Keratinocyte (primary cell): ENCODE results near the gene INHBC. TPM values are rescaled to one million over a fixed set of nuclear protein-coding genes. Genes with fewer than 3 reads are reported as not detected.

Experiments
- DNase-seq: peaks from one replicate; pipeline ENCODE4 v3.0.0-alpha.2; 2011; ENCODE audit warnings: low read depth, missing footprints, low spot score
- FAIRE-seq: peaks from 2 replicates; lab custom pipeline; 2011; peaks lifted over from hg19 to GRCh38; lab: Jason Lieb, UNC
- H2AFZ ChIP-seq: 2 replicates; pipeline ENCODE4 v1.6.0; 2012; ENCODE audit warnings: low read length, control low read depth, inconsistent platforms; ENCODE audit not compliant: control insufficient read depth
- H3K27ac ChIP-seq: 2 replicates; pipeline ENCODE4 v1.5.1; 2011; ENCODE audit warnings: low read length; ENCODE audit not compliant: control insufficient read depth, insufficient read depth
- H3K27me3 ChIP-seq: 3 replicates; pipeline ENCODE4 v1.6.0; 2011; ENCODE audit warnings: low read length; ENCODE audit not compliant: control insufficient read depth, insufficient read depth; ENCODE audit errors: extremely low read depth
- H3K36me3 ChIP-seq, 2 experiments: 2 replicates in 1 of 2; 3 replicates in 1 of 2; pipeline ENCODE4 v1.5.1; 2011; ENCODE audit warnings: low read length in 2 of 2, mild to moderate bottlenecking in 1 of 2; ENCODE audit not compliant: control insufficient read depth in 2 of 2, insufficient read depth in 2 of 2; ENCODE audit errors: extremely low read depth in 1 of 2
- H3K4me1 ChIP-seq: 3 replicates; pipeline ENCODE4 v1.5.1; 2011; ENCODE audit warnings: low read length; ENCODE audit not compliant: control insufficient read depth, insufficient read depth; ENCODE audit errors: extremely low read depth
- H3K4me2 ChIP-seq: 3 replicates; pipeline ENCODE4 v1.6.0; 2011; ENCODE audit warnings: low read depth, low read length; ENCODE audit not compliant: control insufficient read depth, insufficient read depth; ENCODE audit errors: extremely low read depth
- H3K4me3 ChIP-seq, 3 experiments: fragments of 200-600 bp in 1 of 3; sonication (generic) in 1 of 3; 2 replicates in 2 of 3; 3 replicates in 1 of 3; pipeline ENCODE4 v1.5.1; 2011 to 2016; ENCODE audit warnings: low read length in 3 of 3, mild to moderate bottlenecking in 3 of 3, control low read depth in 2 of 3, inconsistent platforms in 1 of 3, low read depth in 1 of 3, mixed read lengths in 1 of 3, mixed run types in 1 of 3, moderate library complexity in 1 of 3; ENCODE audit not compliant: control insufficient read depth in 2 of 3, insufficient read depth in 2 of 3; ENCODE audit errors: extremely low read depth in 1 of 3
- H3K79me2 ChIP-seq: 2 replicates; pipeline ENCODE4 v1.6.0; 2012; ENCODE audit warnings: low read length; ENCODE audit not compliant: control insufficient read depth, insufficient read depth
- H3K9ac ChIP-seq: 3 replicates; pipeline ENCODE4 v1.6.0; 2011; ENCODE audit warnings: low read length; ENCODE audit not compliant: control insufficient read depth, insufficient read depth; ENCODE audit errors: extremely low read depth
- H3K9me1 ChIP-seq: 3 replicates; pipeline ENCODE4 v1.6.0; 2011; ENCODE audit warnings: low read length; ENCODE audit not compliant: control insufficient read depth, insufficient read depth; ENCODE audit errors: extremely low read depth
- H3K9me3 ChIP-seq: 2 replicates; pipeline ENCODE4 v1.5.1; 2012; ENCODE audit warnings: low read depth, low read length; ENCODE audit not compliant: control insufficient read depth
- H4K20me1 ChIP-seq: 3 replicates; pipeline ENCODE4 v1.6.0; 2011; ENCODE audit warnings: low read length; ENCODE audit not compliant: control insufficient read depth, insufficient read depth; ENCODE audit errors: extremely low read depth
- EZH2 ChIP-seq: IDR thresholded peaks from one replicate; pipeline ENCODE4 v1.6.1; 2012; ENCODE audit warnings: inconsistent platforms, mild to moderate bottlenecking, low read length, moderate library complexity
- dilution Hi-C: fragments of 300-500 bp; cut with MboI; formaldehyde crosslinking; loops from one replicate; pipeline ENCODE4 v1.7.0; 2020; ENCODE audit warnings: low sequenced_read_pairs; ENCODE audit not compliant: extremely low pct_ligation_motif_present
- polyA plus RNA-seq, 5 experiments: library from polyadenylated mRNA; depleted of rRNA in 3 of 5; stranded (reverse) in 3 of 5; stranded (forward) in 1 of 5; unstranded in 1 of 5; fragments of >200 nt; gene quantifications; 1 replicate in 1 of 5; 2 replicates in 3 of 5; 3 replicates in 1 of 5; pipeline versions ENCODE4 v1.2.1 to v1.2.3, GENCODE V29; 2011 to 2012; ENCODE audit warnings: missing spikeins in 2 of 5, low read depth in 1 of 5, low replicate concordance in 1 of 5
- TF ChIP-seq, protein P1 (sequence below), 3 experiments: IDR thresholded peaks in 1 of 3; conservative IDR thresholded peaks in 1 of 3; optimal IDR thresholded peaks in 1 of 3; 2 replicates in 2 of 3; 3 replicates in 1 of 3; pipeline versions ENCODE3 to v1.5.1; 2011; ENCODE audit warnings: low read length in 3 of 3, mild to moderate bottlenecking in 3 of 3, moderate library complexity in 2 of 3, control low read depth in 1 of 3, inconsistent platforms in 1 of 3; ENCODE audit not compliant: insufficient read depth in 2 of 3; ENCODE audit errors: extremely low read depth in 1 of 3

The INHBC gene
- polyA plus RNA-seq, 1 donor (not counting 4 experiments of a cell fraction or from before 2014, with no cell fraction given), result 0.04 TPM

DNA sequence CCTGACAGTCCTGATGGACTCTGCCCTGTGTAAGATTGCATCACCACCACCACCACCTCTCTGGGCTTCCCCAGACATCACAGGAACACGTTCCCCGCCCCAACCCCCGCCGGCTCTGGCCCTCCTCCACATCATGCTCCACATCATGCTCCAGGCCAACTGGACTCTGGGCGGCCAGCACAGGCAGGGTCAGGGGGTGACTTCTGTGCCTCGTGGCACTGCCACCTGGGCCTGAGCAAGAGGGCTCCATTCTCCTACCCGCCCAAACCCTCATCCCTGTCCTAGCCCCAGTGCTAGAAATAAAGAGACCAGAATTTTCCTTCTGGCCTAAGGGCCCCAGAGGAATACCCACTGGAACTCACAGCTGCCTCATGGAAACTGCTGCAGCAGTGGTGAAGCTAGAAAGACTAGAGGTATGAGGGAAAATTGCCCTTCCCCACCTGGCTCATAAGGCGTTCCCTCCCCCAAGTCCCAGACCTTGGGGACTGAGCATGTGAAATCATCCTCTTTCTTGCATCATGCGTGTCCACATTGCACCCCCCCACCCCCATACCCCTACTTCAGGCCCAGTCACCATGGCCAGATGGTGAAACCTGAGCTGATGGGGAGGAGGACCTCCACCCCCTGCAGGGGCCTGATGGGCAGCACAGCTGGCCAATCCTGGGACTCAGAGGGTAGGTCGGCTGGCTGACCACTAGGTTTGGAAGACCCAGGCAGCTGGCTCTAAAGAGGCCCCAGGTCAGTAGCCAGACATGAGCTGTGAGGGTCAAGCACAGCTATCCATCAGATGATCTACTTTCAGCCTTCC, 20.2 kb downstream of the INHBC start, which contains the start of gene INHBE:
INHBE (plus strand) TSS at position 742 of the 808 bp plus-strand sequence. CDS start 230 bp downstream, outside the sequence.
- dilution Hi-C loops, result no loop called here
- Histone ChIP-seq H3K4me1 (peaks cover 30% of the 10 kb centered on the region), H3K4me2 (peak within 1 kb of the TSS; percentile 71), H3K9me3 (no peaks in the 10 kb centered on the region), H2AFZ (peak within 1 kb of the TSS; percentile 48), H4K20me1 (no peaks in the 10 kb centered on the region), H3K4me3 (peak within 1 kb of the TSS in 1 of 3 experiments; percentile 39), H3K79me2 (no peaks in the 10 kb centered on the region), H3K27me3 (peaks cover 7% of the 10 kb centered on the region), H3K9ac (no peak within 1 kb of the TSS), H3K9me1 (no peaks in the 10 kb centered on the region), H3K36me3 (no peaks in the 10 kb centered on the region), H3K27ac (no peak within 1 kb of the TSS)
- DNase-seq (no peak), FAIRE-seq (no peak)
- TF ChIP-seq, protein P1, sequence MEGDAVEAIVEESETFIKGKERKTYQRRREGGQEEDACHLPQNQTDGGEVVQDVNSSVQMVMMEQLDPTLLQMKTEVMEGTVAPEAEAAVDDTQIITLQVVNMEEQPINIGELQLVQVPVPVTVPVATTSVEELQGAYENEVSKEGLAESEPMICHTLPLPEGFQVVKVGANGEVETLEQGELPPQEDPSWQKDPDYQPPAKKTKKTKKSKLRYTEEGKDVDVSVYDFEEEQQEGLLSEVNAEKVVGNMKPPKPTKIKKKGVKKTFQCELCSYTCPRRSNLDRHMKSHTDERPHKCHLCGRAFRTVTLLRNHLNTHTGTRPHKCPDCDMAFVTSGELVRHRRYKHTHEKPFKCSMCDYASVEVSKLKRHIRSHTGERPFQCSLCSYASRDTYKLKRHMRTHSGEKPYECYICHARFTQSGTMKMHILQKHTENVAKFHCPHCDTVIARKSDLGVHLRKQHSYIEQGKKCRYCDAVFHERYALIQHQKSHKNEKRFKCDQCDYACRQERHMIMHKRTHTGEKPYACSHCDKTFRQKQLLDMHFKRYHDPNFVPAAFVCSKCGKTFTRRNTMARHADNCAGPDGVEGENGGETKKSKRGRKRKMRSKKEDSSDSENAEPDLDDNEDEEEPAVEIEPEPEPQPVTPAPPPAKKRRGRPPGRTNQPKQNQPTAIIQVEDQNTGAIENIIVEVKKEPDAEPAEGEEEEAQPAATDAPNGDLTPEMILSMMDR (optimal IDR thresholded peaks at IDR 0.05 in 1 of 3, IDR thresholded peaks at IDR 0.05 in 1 of 3, conservative IDR thresholded peaks at IDR 0.05 in 1 of 3; ENCODE audit: extremely low read depth in 1 of 3, insufficient read depth in 2 of 3, low read length in 3 of 3), result no peak
- TF ChIP-seq EZH2, result no peak

DNA sequence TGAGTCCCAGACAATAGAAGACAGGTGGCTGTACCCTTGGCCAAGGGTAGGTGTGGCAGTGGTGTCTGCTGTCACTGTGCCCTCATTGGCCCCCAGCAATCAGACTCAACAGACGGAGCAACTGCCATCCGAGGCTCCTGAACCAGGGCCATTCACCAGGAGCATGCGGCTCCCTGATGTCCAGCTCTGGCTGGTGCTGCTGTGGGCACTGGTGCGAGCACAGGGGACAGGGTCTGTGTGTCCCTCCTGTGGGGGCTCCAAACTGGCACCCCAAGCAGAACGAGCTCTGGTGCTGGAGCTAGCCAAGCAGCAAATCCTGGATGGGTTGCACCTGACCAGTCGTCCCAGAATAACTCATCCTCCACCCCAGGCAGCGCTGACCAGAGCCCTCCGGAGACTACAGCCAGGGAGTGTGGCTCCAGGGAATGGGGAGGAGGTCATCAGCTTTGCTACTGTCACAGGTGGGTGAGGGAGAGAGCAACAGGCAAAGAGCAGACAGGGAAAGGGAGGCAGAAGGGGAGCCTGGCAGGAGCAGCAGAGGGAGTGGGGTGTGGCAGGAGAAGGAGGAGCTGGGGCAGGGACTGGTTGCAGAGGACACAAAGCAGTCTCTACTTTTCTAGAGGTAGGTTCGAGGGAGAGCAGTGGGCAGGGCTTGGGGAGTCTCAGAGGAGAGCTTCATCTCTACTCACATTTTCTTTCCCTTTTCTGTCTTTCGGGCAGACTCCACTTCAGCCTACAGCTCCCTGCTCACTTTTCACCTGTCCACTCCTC, 21.0 kb downstream of the INHBC start:
- Histone ChIP-seq H3K9me1 (no peaks in the 10 kb centered on the region), H3K9me3 (no peaks in the 10 kb centered on the region), H3K4me1 (peaks cover 30% of the 10 kb centered on the region), H3K27me3 (peaks cover 10% of the 10 kb centered on the region), H4K20me1 (no peaks in the 10 kb centered on the region), H3K4me3 (peak overlapping the region in 1 of 3 experiments; percentile 39), H3K4me2 (peak overlapping the region; percentile 71), H3K36me3 (no peaks in the 10 kb centered on the region), H2AFZ (peak overlapping the region; percentile 48), H3K79me2 (no peaks in the 10 kb centered on the region), H3K27ac (no peak overlapping the region), H3K9ac (no peak overlapping the region)
- dilution Hi-C loops, result no loop called here
- TF ChIP-seq, protein P1 (optimal IDR thresholded peaks at IDR 0.05 in 1 of 3, IDR thresholded peaks at IDR 0.05 in 1 of 3, conservative IDR thresholded peaks at IDR 0.05 in 1 of 3; ENCODE audit: extremely low read depth in 1 of 3, insufficient read depth in 2 of 3, low read length in 3 of 3), result no peak
- TF ChIP-seq EZH2, result no peak
- DNase-seq (no peak), FAIRE-seq (no peak)
